Left lobe of liver (tissue), 2 donors: ENCODE data around the gene LRP1B. TPM values are rescaled to one million over a fixed set of nuclear protein-coding genes. Genes with fewer than 3 reads are reported as not detected.
"Not testable (repeated sequence)": the region's sequence is repeated elsewhere in the genome, so short reads cannot be mapped to it uniquely, and the experiment has no call there.

ENCODE experiments used
- ATAC-seq: fragments of 200-7000 bp; cut with Tn5 transposase; one replicate; pipeline ENCODE4 v1.9.1; 2020; ENCODE audit warnings: mild to moderate bottlenecking, moderate library complexity
- DNase-seq: peaks from one replicate; pipeline ENCODE4 v3.0.0-alpha.2; 2020; ENCODE audit warnings: low spot score
- total RNA-seq: library from RNA; stranded (reverse); gene quantifications from one replicate; pipeline ENCODE4 v1.2.1, GENCODE V29; 2021
- donor health status: DM: no; HTN: no; CAD: no; lungs with moderate emphysema.
- donor health status: DM: no; HTN: yes; CAD: no.

The LRP1B gene
- total RNA-seq, 1 donor from 2014 or later: 0.25 TPM

DNA sequence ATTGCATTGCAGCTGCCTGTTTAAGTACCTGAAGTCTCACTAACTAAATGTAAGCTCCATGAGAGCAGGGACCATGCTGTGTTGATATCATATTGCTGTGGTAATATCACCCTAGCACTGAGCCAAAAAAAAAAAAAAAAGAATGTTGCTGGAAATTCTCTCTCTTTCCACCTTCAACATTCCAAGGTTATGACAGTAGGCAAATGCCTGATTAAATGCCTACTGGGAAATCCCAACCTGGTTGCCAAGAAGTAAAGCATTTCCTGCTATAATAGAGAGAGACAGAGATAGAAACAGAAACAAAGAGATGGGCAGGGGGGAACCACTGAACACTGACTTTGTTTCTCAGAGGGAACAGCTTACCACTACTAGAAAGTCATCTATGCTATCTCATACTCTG is 1604.2 kb downstream of the LRP1B start:
- DNase-seq (no peak), ATAC-seq (no peak)

DNA sequence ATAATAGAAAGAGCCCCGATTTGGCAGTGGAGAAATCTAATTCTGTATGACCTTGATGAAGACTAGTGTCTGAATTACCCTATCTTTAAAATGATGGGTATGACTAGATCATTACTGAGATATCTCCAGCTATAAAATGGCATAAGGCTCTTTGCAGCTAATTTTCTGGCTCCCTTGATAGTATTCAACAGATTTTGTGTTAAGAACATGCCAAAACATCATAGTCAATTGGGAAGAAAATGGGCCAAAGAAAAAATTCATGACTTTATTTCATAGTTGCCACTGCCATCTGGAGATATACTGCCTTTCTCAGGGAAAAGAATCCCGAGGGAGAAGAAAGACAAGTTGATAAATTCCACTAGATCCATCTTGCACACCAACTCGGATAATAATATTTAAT is 1618.7 kb downstream of the LRP1B start:
- DNase-seq: no peak
- ATAC-seq: no peak

DNA sequence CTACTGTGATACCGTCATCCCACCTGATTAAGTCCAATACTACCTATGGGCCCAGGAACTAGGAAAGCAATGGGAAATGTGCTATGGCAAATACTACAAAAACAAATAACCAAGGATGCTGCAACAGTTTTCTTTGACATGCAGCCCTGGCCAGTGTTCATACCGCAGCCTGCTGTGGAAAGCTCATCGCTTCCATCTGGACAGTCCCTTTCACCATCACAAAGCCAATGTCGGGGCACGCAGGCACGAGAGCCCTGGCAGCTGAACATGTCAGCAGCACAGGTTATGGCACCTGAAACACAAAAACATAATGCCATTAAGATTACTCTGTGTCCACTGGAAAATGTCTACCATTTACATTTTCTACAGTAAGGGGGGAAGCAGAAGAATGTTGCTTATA is 1621.1 kb downstream of the LRP1B start:
- DNase-seq: no peak
- ATAC-seq: no peak

DNA sequence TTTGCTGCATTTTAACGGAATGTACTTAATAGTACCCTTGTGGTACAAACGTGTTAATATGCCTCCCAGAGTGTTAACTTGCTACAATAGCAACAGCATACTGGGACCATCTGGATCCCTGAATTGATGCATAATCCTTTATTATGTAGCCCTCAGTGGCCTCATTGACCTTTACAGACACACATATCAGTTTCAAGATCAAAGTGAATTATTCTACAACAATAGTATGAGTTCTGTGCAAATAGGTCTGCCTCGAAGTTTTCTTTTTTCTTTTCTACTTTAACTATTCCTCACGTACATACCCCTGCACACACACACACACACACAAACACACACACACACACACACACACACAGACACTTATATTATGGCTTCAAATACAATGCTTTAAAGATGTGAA is 1622.1 kb downstream of the LRP1B start:
- DNase-seq: no peak
- ATAC-seq: no peak

DNA sequence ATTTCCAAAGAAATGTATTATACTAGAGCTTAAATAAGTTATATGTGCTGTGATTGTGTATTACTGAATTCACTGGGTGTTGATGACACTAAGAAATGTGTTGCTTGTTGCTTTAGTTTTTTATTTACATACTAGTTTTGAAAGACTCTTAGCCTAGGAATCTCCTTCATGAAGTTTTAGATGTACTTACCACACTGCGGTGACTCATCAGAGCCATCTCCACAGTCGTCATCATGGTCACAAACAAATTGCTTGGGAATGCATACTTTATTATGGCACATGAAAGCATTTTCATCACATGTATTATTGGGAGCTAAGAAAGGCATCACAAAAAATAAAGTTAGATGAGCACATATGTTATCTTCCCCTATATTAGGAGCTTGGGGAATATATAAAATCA is 1624.2 kb downstream of the LRP1B start:
- no peak for DNase-seq
- ATAC-seq: no peak

DNA sequence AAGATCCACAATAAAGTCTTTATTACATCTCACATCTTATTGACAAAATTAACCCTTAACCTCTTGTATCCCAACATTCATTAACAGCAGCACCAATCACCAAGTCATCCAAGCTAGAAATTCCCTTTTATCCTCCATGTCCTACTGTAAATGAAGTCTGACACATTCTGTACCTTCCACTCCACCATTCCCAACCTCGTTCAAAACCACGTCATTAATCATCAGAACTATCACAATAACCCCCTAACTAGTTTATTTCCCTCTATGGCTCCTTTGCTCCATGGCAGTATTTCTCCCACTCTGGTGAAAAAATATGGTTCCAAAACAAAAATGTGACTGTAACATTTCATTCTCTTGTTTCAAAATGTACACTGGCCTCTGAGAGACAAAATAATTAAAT is 1626.2 kb downstream of the LRP1B start:
- ATAC-seq (no peak), DNase-seq (no peak)

DNA sequence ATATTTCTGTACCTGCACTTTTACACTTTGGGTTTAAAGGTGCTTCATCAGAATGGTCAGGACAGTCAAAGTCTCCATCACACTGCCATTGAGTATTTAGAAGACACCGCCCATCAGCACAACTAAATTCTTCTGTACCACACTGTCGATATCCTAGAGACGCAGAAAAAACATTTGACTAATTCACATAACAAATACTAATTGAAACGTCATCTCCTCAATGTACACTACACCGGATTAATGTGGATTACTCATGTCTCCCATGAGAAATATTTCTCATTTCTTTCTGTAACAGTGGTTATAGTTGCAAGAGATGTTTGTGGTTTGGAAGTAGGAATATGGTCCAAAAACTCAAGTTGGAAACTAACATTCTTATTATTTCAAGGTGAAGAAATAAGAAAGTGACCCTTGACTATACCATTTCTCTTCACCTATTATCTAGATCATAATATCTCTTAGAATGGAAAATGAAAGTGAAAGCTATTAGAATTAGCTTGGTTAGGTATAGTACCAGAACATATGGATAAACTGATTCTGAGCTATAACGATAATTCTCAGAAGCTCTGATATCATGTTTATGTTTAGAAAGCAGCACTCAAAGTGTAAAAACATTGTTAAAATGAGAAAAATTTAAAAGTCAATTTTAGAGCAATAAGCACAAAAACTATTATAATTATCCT is 1627.7 kb downstream of the LRP1B start:
- DNase-seq (no peak), ATAC-seq (peak; percentile 32)

DNA sequence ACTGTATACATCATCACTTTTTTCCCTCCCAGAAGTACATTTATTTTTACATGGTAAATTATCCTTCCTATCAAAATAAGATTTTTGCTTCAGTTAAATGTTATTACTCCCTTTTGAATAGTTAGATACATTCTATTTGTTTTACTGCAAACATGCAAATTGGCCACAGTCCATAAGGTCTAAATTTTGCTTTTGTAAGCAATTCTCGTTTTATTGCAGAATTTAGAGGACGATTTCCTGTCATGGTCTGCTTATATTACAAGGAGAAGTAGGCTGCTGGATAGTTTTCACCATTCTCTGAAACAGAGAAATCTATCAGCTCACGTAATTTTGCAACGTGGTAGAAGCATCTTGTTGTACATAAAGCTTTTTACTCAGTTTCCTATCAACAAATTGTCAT is 1632.5 kb downstream of the LRP1B start:
- ATAC-seq (no peak), DNase-seq (no peak)

DNA sequence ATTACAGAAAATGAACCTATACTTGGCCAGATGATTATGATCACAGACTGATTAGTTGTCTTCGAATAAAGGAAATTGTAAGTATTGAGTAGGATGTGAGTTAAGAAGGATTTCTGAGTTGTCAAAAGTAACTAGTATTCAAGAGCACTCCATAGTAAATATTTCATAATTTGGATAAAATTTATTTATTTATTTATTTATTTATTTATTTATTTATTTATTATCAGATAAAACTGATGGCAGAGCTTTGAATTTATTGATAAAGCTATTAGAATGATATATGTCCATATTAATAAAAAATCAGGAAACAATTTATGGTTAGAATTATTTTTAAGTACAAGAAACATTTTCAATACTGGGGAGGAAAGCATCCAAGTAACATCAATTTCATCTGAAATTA is 1634.1 kb downstream of the LRP1B start:
- ATAC-seq (no peak), DNase-seq (no peak)

DNA sequence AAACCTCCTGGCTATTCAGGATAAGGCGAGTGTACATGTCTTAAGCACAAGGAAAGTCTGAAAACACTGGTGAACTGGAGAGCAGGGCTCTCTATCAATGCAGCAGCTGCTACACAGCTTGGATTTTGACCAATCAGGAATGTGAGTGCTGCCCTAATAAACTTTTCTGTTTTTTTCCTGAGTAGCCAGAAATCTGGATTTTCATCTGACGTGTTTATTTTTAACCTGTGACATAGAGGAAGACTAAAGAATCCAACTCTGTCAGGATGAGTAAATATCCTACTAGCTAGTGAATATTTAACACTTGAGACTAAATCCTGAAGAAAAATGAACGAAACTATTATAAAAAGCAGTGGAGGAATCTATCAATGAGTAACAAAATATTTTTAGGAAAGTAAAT is 1638.9 kb downstream of the LRP1B start:
- ATAC-seq (no peak), DNase-seq (no peak)

DNA sequence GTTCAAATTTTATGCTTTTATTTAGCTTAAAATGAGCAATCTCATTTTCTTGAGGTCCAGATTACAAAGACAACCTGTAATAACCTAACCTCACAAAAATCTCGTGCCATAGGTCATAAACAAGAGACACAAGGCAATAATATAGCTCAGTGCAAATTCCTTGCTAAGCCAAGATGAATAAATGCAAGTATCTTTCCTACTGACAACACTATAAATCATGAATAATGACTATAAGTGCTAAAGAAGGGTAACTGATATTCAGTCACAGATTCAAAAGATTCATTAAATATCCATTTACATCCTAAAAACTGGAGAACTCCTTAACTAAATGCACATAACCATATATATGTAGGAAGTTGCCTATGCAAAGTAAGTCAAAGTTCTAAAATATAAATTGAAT is 1641.6 kb downstream of the LRP1B start:
- ATAC-seq (no peak), DNase-seq (no peak)

DNA sequence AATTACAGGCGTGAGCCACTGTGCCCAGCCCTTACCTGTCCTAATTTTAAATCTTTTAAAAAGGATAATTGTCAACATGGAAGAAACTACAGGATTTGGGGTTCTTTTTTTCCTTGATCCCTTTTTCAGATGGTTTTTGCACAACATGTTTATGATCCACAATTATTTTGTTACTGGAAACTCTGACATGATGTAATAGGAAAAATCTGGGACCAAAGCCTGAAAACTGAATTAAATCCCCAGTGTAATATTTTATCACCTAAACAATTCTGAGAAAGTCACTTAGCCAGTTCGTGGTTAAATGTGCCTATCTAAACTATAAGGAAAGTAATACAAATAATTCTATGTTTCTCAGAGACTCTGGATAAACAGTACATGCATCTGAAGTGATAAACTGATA is 1649.7 kb downstream of the LRP1B start:
- DNase-seq (no peak), ATAC-seq (no peak)

DNA sequence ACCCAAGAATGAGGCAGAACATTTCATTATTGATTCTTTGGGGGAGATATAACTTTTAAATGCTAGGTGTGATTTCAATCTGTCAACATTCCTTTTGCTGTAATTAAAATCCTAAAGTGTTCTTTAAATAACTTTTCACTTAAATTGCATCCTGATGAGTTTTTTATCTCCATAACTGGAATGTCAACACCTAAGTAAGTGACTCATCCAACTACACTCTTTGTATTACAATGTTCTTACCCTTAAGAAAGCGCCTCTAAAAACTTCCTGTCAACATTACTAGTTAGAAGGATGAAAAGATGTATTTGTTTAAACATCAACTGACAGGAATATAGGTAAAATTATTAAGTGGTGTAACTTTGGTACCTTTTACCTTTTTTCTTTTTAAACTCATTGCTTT is 1657.0 kb downstream of the LRP1B start:
- DNase-seq (no peak), ATAC-seq (no peak)

DNA sequence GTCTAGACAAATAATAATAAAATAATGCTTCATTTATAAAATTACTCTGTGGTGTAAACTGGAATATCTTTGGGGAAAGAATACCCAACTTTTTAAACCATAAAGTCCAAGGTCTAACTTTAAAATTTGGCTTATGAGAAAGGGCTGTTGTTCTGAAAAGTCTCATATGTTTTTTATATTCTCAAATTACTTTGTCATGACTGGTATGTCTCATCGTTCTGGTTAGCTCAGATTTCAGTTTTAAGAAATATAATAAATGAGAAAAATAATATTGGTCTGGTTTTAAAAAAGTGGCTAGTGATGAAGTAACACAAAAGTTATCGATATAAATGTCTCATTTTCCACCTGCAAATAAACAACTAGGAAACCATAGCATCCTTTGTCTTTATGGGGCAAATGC is 1658.1 kb downstream of the LRP1B start:
- no peak for ATAC-seq
- DNase-seq: no peak

DNA sequence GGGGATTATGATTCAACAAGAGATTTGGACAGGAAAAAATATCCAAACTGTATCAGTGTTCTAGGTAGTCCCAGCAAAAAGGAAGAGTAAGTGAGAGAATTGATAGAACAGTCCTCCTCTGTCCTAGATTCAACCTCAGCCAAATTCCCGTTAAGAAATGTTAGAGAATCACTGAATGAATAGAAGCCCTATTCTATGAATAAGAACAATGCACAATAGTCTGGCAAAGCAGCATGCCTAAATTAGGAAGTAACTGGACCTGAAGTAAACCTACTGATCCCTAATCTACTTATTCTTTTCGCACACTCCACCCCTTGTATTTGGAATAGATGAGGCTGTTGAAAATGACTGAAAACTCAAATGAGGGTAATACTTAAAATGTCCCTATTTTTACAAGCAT is 1665.5 kb downstream of the LRP1B start:
- DNase-seq (no peak), ATAC-seq (no peak)

DNA sequence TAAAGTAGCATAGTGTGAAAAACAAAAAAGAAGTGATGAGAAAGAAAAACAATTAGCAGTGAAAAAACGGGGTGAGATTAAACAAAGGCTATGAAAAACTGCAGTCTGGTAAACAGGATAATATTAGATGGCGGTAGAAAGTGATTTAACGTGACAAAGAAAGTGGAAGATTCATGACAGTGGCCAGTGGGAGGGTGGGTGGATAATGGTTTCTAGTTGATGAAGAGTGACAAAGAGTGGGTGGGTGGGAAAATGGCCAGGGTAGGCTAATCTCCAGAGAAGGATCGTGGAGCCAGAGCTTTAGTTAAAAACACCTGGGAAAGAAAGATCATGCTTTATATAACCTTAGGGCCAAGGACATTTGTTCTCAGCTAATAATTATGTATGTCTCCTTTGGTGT is 1667.8 kb downstream of the LRP1B start:
- no peak for DNase-seq
- ATAC-seq: no peak

DNA sequence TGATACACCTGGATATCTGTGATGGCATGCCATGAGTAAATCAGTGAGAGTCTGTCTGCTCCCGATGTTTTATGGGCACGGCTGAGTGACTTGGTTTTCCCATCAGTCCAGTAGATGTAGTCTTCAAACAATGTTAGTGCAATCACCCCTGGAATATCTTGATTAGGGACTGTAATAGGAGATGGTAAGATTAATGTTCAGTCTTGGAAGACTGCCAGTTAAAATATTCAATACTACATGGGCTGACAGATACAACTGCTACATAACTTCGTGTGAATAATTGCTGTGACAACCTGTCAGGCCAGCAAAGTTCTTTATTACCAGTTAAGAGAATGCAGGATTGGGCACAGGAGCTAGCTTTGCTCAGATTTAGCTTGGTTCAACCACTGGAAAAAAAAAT is 1673.3 kb downstream of the LRP1B start:
- DNase-seq (no peak), ATAC-seq (no peak)

DNA sequence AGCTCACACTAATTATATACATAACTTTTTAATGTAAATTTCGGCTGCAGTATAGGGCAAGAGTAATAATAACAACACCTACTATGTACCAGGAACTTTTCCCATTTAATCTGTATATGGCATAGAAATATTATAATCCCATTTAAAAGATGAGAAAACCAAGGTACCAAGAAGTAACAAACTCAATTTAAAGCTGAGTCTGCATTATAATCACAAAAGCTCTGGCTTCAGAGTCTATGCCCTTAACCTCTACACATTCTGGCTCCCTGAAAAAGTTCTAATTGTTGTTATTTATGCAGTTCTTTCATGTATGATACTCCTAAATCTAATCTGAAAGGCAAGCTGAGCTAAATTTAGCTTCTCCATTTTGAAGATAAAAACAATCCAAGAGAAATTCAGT is 1675.5 kb downstream of the LRP1B start:
- DNase-seq (no peak), ATAC-seq (no peak)

DNA sequence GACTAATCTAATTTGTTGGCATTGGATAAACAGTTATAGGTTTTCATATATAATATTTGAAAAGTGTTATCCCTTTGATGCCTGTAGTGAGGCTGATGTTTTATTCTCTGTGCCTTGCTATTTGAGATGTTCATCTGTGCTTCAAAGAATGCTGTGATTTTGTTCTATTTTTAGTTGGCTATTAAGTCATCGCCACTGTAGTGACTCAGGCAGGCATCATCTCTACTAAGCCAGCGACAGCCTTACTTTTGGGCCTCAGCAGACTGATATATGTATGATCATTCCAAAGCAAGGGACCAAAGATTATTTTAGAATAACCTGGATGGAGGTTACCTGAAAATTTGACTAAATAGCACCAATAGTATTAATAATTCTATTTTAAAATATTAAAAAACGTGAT is 1676.1 kb downstream of the LRP1B start:
- DNase-seq (no peak), ATAC-seq (no peak)

DNA sequence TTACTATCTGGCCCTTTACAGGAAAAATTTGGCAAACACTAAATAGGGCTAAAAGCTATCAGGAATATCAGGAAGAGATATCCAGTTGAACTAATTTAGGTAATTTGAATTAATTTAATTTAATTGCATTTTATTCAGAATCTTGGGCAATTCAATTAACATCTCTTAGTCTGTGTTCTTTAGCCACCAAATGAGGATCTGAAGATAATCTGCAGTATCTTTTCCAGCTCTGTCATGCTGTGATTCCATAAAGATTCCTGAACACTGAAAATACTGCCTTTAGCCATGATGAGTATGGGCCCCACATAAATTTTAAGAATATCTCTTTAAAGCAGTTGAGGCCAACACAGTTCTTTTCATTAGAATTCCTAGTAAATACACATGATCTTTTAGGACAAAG is 1679.5 kb downstream of the LRP1B start:
- no peak for DNase-seq
- ATAC-seq: no peak

DNA sequence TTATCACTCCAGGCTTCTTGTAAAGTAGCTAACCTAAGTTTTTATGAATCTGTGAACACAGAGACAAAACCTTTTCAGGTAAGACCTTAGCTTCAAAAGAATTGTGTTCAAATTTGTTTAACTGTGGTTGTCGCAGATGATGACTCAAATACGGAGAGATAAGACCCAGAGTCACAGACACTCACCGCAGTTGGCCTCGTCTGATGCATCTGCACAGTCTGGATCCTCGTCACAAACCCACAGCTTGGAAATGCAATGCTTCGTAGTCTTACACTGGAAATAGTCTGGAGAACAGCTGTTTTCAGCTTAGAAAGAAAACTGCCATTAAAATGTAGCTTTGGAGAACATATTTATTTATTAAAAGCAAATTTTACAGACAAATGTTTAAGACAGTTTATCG is 1688.5 kb downstream of the LRP1B start:
- no peak for ATAC-seq
- DNase-seq: no peak

DNA sequence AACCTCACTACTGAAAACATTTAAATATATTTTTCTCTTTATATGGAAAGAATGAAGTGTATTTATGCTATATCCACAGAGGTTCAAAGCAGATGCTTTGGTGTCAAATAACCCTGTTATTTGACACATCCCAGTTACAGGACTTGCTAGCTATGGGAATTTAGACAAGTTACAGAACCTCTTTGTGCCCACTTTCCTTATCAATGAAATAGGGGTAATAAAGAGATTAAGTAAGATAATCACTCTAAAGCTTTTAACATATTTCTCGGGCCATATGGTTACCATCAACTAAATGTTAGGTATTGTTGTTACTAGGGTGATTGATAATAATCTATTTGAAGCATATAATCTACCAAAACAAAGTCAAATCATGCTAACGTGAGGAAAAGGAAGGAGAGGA is 1690.0 kb downstream of the LRP1B start:
- ATAC-seq (no peak), DNase-seq (no peak)

DNA sequence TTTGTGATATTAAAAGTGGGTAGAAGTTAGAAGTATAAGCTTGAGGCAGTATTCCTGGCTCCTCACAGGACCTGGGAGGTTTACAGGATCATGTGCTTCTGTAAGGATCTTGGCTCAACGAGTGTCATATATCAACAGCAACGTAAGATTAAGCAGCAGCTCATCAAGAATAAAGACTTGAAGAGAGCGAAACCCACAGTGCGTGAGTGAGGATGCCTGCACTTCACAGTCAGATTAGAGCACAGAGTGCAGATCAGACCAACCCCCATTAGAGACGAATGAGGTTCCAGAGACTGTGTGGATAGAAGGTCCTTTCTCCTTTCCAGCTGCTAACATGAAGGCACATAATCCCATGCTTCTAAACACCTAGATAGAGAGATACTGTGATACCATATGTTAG is 1693.9 kb downstream of the LRP1B start:
- ATAC-seq (no peak), DNase-seq (no peak)

DNA sequence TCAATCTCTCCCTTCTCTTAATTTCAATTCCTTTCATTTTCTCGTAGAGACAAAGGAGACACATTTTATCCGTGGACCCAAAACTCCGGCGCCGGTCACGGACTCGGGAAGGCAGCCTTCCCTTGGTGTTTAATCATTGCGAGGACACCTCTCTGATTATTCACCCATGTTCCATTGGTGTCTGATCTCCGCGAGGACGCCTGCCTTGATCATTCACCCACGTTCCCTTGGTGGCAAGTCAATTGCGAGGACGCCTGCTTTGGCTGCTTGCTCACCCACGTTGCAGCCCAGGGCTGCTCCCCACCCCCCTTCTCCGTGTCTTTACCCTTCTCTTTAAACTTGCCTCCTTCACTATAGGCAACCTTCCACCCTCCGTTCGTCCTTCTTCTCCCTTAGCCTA is 1703.8 kb downstream of the LRP1B start:
- not testable (repeated sequence) for DNase-seq, ATAC-seq
